GM21576 (cell line): Measurements from ENCODE around the gene PIR.

Source experiments
- ATAC-seq: cut with Tn5 transposase; IDR thresholded peaks from one replicate; pipeline ENCODE4 v1.9.1; 2021; ENCODE audit warnings: mild to moderate bottlenecking, moderate library complexity; ENCODE audit not compliant: unreplicated experiment

Gene PIR

GRCh38 chrX:15350329-15350996 is 142.7 kb downstream of the PIR start:
- no peak for ATAC-seq

GRCh38 chrX:15349046-15349445 is 144.1 kb downstream of the PIR start:
- ATAC-seq: no peak

DNA sequence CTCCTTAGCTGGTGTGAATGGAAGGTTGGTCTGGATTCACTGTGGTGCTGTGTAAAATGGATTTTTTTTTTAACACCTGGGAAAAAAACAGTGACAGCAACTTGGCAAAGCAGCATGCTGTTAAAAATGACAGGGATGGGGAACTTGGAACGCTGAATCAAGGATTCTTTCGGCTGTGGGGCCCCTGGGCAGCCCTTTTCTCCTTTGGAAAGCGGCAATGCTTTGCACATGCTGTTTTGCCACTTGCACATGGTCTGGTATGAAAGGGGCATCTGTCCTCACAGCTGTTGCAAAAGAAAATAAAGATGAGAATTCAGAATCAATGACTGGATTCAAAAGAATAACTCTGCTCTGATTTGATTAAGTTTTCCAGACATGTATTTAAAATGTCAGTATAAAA is 147.2 kb downstream of the PIR start:
- no peak for ATAC-seq

GRCh38 chrX:15344106-15344505 is 149.0 kb downstream of the PIR start:
- ATAC-seq: no peak

DNA sequence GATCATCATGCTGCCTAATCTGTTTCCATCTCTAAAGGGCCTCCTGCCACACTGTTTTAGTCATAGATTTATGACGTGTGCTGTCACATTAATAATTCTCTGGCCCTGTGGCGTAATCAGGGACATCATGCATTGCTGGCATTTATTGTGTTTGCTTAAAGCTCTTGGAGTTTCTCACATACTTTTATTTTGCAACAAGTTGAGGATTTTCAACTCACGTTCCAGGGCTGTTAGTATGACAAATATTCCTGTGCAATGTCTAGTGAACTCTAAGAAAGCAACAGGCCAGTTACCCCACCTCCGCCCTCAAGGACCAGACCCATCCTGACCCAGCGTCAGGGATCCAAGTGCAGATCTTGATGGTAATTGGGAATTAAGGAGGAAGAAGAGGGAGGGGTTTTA is 150.1 kb downstream of the PIR start:
- ATAC-seq: no peak

- no peak for ATAC-seq
Measured at GRCh38 chrX:15340867-15341266, 152.3 kb downstream of the PIR start.

DNA sequence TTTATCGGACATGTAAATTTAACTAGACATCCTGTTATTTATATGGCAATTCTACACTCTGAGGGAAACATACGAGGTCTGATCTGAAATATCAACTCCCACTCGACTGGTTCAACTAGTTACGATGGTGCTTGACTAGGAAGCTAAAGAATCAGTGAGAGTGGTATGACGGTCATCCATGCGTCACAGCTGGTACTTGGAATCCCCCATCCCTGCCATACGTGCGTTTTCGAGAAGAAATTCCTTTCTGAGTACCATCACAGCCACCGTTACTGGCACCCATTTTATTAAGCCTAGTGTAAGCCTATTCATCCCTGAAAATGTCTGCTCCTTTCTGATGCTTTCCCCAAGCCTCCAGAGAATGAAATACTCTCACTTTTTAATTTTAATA is 157.1 kb downstream of the PIR start:
- no peak for ATAC-seq

GRCh38 chrX:15335135-15336022 is 157.8 kb downstream of the PIR start, which contains the start of gene PIGA:
PIGA (minus strand) TSS chrX:15335523; CDS start chrX:15331930, 3,593 bp downstream.
- peak; percentile 99 for ATAC-seq
